CD4-positive, alpha-beta T cell treated with Interleukin-17A for 1 hour (primary cell): ENCODE data around the gene C13orf46.

ENCODE experiments used
- DNase-seq: peaks from one replicate; pipeline ENCODE4 v3.0.0-alpha.2; 2020

C13orf46 gene

DNA sequence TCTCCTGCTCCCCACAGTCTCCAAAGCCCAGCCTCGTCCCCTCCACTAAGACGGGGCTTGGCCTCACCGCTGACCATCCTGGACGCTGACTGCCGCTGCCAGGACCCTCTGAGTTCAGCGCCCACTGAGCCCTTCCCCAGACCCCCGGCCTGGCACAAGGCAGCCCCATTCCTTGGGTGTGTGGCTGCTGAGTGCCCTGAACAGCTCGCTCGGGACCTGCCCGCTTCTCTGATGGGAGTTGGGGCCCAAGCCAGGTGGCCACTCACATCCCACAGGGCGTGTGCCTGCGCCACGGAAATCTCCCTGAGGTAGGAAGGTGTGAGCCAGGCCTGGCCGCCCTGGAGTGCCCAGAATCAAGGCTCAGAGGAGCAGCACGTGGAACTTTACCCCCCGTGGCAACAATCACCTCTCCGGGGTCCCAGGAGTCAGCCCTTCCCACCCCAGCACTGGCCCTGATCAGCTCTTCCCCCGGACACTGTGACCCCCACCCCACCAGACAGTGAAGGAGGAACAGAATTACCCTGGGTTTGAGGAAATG, 20.8 kb downstream of the C13orf46 start:
- no peak for DNase-seq

GRCh38 chr13:113952151-113952982, 21.5 kb downstream of the C13orf46 start:
- no peak for DNase-seq

GRCh38 chr13:113951246-113951999, 22.5 kb downstream of the C13orf46 start:
- peak; percentile 43 for DNase-seq

DNA sequence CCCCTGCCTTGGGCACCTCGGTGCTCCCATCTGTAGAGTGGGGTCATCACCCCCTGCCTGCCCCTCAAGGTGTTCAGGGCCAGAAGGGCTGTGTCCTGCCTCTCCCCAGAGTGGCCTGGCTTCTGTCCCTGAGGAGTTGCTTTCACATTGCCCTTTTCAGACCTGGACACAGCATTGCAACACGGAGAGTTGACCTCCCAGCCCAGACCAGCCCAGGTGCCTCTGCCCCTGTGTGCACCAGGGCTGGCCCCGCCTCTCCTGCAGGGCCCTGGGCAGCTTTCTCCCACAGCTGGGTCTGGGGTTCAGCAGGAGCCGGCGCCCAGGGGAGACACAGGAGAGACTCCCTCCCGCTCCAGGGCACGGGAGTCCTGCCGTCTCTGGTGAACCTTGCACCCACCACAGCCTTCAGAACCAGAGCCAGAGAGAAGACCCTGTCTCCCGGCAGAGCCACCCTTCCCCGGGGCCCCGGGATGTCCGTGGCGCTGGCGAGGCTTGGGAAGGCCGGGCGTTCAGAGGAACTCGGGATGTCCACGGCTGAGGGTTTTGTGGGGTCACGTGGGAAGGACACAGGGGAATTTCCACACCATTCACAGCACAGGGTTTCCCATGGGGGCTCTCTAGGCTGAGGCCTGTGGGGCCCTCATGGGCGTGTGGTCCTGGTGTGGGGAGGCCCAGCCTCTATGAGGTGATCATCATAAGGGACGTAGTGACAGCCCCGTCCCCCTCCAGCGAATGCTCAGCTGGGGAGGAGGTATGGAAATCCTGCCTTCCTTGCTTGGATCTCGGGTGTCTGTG, 23.2 kb downstream of the C13orf46 start:
- DNase-seq: no peak

DNA sequence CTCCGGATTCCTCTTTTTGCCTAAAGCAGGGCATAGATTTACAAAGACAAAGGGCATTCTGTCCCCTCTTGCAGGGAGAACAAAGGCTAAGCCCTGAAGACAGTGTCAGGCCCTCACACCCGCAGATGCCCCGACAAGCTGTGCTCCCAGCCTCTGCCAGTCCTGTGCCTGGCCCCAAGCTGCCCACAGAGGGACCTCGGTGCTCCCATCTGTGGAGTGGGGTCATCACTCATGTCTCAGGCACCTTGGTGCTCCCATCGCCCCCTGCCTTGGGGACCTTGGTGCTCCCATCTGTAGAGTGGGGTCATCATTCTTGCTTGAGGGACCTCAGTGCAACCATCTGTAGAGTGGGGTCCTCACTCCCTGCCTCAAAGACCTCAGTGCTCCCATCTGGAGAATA, 24.3 kb downstream of the C13orf46 start:
- DNase-seq: no peak

DNA sequence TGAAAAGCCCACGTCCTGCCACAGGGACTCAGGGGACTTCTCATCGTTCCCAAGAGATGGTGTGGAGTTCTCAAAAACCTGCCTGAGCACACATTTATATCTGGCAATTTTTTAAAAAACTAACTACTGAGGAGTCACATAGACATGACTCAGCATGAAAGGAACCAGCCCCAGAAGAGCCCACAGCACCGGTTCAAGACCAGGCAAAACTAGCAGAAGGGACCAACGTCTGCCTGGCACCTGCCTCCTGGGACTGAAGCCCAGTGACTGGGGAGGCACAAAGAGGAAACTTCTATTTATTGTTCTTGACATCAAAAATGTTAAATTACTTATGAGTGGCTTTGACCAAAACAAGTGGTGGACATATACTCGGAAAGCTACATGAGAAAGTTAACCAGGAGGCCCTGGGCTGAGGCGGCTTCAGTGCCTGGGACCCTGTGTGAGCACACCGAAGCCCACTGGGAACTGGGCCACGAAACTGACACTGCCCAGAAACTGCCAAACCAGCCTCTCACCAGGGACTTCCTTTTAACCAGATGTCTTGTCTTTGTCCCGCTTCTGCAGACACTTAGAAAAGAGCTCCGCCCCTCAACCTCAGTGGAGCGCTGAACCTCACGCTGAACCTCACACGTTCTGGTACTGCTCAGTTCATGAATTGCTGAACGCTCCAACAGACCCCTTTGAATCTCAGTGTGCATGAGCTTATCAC, 25.7 kb downstream of the C13orf46 start:
- DNase-seq: no peak

GRCh38 chr13:113947311-113948033, 26.4 kb downstream of the C13orf46 start:
- DNase-seq: no peak

GRCh38 chr13:113946409-113947181, 27.3 kb downstream of the C13orf46 start:
- no peak for DNase-seq

- DNase-seq: no peak
Observed at GRCh38 chr13:113945857-113946408, 27.9 kb downstream of the C13orf46 start.

DNA sequence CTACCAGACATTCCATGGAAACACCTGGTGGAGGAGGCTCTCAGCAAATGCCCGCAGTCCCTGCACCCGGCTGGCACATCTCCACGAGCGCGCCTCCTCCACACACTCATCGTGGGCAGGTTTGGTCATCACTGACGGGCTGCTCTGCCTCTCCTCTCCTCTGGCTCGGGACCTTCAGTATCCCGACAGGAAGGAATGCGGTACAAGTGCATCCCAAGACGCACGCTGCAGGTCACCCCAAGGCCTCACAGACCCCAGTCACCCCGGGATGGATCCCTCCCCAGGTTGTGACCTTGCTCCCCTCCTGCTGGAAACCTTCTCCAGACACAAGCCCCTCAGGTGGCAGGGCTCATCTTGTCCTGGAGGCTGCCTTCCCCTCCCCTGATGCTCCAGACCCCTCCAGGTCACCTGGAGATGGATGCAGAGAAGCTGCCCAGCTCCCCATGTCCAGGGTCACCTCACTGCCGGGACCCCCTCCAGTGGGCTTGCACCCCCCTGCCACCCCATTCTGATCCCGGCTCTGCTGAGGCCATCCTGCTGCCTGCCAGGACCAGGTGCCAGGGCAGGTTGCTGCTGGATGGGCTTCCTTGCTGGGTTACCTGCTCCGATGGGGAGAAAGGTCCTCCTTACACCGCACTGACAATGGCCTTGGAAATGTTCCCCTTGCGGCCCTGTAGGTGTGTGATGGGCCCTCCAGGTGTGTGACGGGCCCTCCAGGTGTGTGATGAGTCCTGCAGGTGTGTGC, 29.9 kb downstream of the C13orf46 start:
- DNase-seq: no peak

DNA sequence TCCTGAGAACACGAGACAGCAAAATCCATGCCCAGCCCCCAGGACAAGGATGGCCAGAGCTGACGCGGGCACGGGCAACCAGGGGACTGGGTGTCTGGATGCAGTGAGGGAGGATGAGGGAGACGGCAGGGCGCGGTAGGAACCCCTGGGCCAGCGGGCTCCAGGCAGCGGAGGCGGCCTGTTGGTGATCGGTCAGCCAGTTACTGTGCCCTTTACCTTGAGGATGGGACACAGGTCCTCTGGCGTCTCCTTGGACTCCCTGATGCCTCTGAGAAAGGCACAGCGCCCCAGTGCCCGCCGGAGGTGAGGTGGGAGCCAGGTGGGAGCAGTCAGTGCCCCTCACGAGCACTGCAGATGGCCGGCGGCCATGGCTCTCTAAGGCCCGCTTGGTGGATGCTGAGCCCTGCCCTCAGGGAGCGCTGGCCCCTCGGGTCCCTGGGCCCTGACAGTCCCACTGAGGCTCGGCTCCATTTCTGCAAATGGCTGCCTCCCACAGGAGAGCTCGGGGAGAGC, 31.2 kb downstream of the C13orf46 start:
- DNase-seq: no peak

GRCh38 chr13:113941571-113942191, 32.2 kb downstream of the C13orf46 start:
- no peak for DNase-seq

GRCh38 chr13:113939944-113940297, 34.0 kb downstream of the C13orf46 start:
- no peak for DNase-seq

DNA sequence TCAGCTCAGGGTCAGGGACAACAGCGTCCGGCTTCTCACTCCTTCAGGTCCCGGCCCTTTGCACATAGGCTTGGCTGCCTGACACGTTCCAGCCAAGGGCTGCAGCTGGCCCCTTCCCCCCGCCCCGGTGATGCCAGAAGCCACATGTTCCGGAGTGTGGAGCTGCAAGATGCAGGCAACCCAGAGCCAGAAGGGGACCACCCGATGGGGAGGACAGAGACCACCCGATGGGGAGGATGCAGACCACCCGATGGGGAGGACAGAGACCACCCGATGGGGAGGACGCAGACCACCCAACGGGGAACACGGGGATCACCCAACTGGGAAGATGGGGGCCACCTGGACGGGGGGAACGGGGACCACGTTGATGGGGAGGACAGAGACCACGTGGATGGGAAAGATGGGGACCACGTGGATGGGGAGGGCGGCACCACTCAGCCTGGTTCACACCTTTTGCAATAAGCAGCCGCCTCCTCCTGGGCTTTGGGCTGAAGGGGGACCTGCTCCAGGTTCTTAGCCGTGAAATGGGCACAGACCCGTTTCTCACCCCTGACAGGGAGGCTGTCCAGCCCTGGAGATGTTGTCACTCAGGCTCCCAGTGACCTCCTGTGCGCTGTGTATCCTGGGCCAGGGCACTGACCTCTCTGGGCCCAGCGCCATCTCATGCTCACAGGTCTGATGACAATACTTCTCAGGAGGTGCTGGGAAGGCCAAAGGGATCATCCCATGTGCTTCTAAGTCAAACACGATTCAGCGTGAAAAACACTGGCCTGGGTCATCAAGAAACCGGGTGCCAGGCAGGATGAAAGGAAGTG, 34.5 kb downstream of the C13orf46 start:
- no peak for DNase-seq

DNA sequence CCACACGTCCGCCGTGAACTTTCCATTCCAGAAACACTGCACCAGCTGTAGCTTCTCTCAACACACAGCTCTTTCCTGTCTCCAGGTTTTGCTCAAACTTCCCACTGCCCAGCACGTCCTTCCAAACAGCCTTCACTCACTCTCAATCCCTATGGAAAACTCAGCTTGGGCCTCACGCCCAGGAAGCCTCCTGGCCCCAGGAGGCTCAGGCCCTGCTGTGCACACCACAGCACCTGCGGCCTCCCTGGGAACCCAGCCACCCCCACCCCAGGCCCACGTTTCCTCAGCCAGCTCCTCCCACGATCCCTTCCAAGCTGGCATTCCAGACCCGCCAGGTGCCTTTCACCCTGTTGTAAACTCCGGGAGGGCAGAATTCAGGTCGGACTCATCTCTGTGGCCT, 35.2 kb downstream of the C13orf46 start:
- DNase-seq: no peak

- DNase-seq: no peak
Observed at GRCh38 chr13:113938246-113938645, 35.6 kb downstream of the C13orf46 start.

GRCh38 chr13:113937527-113938180, 36.2 kb downstream of the C13orf46 start:
- no peak for DNase-seq

GRCh38 chr13:113937073-113937472, 36.8 kb downstream of the C13orf46 start:
- no peak for DNase-seq
